Middle frontal gyrus (tissue), 1 donor: Measurements from ENCODE around the gene CEP104.

Experiments
- DNase-seq: peaks from one replicate; pipeline ENCODE4 v3.0.0-alpha.2; 2015; ENCODE audit warnings: low spot score; ENCODE audit errors: extremely low spot score

The CEP104 gene

DNA sequence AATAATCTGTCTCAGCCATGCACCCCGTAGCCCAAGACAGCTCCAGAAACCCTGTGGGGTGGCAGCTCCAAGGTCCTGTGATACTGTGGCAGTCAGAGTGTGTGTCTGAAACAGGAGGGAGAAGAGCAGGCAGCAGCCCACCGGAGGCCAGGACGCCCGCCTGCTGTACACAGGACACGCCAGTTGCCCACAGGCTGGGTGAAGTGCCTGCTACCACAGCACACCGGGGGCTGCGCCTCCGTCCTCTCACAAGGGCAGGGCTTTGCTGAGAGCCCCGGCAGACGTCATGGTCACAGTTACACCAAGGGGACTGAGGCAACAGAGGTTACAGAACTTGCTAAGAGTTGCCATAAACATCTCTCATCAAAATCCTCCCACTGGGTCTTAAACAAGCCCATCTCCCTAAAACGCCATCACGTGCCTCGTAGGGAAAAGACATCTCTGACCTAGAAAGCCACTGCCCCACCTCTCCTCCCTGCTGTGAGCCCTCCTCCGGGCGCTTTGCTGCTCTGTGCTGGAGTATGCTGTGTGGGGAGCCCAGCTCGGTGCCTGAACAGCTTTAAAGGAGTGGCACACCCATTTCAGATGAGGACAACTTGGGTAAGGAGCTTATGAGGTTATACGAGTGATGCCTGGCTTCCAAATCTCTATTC, 37.7 kb upstream of the CEP104 start:
- DNase-seq, result no peak

DNA sequence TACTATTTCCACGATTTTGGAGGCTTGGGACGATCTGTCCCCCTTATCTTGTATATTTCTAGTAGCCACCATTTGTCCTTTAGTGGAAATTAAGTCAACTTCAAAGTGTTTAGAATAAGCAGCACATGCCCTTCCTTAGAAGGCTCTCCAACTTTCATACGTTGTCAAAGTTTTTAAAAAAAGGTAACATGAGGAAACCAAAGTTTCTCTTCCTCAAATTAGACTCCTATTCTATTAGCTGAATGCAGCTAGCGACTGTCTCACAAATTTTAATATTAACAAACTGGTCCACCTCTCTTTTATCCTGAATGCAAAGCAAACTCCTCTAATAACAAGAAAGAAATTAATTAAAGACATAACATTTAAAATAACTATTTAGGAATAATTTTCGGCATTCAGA, 36.2 kb upstream of the CEP104 start:
- DNase-seq, result no peak

DNA sequence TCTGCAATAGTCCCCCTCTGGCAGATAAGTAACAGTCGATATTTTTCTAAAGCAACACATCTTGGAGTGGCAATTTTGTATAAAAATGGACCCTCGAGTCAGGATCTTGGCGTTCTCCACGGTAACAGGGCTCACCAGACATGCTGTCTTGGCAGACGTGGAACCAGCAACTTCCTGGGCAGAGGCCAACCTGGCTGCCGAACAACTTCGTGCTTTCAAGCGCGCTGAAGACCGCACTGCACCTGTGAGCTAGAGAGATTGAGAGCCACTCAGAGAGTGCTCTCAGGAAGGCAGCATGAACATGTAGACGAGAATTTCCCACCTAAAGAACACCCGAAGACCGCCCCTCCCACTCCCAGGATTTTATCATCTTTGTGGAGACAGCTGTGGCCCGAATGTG, 35.7 kb upstream of the CEP104 start:
- peak; percentile 54 for DNase-seq

DNA sequence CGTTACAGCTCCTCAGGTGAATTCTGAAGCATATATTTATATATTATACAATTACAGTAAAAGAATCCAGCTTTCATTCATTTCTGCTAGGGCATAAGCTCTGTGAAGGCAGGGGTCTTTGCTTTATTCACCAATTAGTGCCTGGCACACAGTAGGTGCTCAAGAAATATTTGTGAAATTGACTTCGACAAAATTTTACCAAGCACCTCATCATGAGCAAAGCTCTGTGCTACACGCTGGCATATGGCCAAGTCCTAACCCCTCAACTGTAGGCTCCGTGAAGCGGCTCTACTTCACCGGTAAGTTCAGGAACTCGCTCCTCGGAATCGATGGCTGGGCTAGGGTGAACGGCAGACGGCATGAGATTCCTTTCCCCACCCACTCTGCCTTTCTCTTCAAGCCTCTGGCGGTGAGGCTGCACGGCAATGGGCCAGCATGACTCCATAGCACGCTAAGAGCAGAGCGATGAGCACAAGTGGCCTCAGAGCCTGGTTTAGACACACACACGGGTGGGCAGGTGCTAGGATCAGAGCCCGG, 34.4 kb upstream of the CEP104 start:
- DNase-seq, result no peak

DNA sequence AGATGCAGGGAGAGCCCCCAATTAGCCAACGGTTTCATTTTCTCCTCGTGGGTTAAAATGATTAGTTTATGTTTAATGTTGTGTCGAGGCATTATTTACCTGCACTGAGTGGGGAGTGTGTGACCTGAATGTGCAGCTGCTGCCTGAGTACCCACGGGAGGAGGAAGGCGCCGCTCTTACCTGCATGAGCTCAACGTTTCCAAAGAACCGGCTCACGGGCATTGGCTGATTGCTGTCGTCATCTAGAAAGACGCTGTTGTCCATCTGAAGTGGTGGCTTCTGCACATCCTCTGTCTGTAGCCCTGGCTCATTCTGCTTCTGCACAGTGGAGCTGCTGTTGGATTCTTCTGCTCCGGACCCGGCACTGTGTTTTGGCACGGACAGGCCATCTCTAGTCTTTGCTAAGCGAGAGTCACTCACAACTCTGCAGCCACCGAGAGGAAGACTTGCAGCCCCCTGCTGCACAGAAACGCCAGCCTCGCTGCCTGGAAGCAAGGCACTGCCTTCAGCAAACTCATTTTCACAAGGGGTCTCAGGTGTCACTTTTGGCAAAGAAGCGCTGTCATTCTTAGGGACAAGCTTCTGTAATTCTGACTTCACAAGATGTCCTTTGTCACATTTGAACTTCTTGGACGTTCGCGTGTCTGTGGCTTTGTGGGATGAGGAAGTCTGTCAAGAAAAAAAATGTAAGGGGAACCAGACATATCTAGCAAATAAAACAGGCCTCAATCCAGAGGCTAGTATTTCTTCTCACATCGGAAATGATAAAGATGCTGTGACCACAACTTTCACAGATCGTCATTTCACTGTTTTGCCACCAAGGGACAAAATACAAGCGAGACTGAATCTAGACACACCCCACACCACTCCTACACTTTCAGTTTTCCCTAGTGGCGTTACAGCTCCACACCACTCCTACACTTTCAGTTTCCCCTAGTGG, 33.6 kb upstream of the CEP104 start:
- DNase-seq, result no peak

DNA sequence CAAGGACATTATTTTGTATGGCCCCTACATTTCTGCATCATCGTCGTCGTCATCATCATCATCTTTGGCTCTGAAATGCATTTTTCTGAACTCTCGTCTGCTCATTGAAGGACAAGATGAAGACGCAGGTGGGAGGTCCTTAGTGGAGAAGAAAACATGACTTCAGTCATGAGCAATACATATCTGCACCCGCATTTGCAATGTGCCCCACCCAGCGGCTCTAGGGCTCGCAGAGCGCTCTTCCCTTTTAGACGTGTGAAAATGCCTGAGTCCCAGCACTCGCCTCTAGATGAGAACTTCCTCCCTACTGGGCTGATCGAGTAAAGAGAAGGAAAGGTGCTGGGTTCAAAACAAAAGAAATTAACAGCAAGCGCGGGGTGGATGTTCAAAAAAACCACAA, 32.9 kb upstream of the CEP104 start:
- no peak for DNase-seq

DNA sequence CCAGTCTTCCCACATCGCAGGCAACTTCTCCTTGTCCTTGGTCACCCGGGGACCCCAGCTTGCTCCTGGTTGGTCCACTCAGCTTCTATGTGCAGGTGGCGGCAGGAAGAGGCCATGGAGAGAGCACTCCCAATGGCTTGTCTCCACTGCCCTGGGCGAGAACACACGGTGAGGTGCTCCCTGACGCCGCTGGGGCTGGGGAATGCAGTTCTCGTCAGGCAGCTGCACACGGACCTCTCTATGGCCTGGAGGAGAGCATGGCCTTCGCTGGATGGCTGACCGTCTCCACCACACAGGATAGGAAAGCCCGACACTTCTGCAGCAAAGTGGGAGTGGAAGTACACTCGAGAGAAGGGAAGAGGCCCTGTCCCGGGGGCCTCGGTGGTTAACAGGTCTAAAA, 31.3 kb upstream of the CEP104 start:
- DNase-seq, result no peak

DNA sequence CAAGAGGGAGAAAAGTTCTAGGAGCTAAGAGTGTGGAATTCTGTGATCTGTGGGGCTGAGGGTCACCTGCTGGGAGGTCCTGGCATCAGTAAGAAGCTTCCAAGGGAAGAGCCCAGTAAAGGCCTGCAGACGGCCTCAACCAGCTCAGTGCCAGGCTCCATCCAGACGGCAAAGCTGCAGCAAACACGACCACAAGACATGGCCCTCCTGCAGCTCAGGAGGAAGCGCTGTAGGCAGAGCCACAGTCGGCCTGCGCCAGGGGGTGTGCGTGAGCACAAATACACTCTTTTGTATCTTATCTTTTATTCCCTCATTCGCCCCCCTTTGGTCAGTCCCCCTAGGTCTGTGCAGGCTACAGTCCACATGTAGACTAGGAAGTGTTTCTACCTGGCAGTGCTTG, 29.7 kb upstream of the CEP104 start:
- no peak for DNase-seq

DNA sequence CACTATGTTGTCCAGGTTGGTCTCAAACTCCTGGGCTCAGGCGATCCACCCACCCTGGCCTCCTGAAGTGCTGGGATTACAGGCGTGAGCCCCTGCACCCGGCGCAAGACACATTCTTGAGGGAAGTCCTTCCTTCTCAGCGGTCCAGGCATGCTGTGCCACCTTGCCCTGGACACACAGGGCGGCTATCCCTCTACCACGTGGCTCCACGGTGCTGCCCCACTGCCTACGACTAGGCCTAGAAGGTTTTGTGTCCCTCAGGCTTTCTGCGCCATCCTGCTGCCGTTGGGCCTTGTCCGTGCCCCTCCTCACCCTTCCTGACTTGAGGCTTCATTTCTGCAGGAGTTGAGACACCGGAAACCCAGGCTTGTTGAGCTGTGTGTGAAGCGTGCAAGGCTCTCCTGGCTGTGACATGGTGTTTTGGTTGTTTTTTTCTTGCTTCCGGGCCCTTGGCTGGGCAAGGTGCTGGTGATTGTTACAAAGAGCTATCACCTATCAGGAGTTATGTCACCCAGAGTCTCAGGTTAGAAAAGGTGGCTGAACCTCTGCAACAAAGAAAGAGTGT, 29.2 kb upstream of the CEP104 start:
- DNase-seq, result no peak

DNA sequence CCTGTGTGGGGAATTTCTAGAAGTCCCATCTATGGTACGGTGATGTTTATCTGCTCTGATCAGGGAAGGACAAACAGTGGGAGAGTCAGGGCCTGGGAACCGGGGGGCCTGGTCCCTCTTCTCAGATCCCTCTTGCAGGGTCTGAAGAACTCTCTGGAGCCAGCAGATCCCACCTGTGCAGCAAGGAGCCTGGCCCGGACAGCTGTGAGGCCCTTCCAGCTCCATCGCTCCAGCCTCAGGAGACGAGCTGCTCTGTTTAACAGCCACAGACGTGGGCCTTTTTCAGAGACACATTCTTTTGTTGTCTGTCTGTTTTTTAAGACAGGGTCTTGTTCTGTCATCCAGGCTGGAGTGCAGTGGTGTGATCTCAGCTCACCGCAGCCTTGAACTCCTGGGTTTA, 28.6 kb upstream of the CEP104 start:
- no peak for DNase-seq

DNA sequence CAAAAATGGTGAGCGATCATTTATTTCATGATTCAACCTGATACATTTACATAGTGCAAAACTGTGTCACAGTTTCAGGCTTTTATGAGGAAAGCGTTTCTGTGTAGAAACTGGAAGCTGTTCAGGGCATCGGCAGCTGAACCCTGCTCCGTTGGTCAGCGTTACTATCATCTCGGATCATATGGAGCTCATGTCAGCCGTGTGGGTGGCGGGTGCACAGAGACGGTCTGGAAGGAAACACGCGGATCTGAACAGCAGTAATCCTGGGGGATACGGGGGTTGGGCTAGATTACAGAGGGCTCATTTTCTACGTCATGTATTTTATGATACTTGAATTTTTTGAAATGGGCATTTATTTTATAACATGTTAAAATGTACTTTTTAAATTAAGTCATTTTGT, 28.0 kb upstream of the CEP104 start:
- no peak for DNase-seq

DNA sequence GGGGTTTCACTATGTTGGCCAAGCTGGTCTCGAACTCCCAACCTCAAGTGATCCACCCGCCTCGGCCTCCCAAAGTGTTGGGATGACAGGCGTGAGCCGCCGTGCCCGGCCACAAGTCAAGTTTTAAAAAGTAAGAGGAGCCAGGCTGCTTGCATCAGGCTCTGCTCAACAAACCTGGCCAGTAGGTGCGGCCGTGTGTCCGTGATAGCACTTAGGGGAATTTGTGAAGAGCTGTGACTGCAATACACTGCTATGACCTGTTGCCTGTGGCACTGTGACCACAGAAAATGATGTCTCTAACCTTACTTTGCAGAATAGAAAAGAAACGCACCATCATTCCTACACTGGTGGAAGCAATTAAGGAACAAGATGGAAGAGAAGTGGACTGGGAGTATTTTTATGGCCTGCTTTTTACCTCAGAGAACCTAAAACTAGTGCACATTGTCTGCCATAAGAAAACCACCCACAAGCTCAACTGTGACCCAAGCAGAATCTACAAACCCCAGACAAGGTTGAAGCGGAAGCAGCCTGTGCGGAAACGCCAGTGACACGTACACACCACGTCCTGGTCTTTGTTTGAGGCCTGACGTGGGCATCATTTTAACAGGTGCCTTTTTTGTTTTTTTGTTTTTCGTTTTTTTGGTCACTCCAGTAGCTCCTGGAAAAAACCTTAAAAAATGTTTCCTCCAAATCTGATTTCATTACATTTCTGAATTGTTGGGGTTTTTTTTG, 26.3 kb upstream of the CEP104 start:
- DNase-seq, result no peak

DNA sequence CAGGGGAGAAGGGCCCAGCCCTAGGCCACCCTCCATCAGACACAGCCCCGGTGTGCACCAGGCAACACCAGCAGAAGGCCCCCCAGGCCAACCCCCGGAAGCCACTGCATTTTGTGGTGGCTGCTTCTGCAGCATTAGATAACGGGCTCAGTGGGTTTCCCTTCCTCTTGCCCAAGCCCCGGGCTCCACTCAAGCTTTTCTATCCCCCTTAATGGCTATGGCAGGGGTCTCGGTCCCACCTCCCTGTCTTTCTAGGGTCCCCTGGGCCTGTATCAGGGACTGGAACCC, 24.1 kb upstream of the CEP104 start:
- no peak for DNase-seq

DNA sequence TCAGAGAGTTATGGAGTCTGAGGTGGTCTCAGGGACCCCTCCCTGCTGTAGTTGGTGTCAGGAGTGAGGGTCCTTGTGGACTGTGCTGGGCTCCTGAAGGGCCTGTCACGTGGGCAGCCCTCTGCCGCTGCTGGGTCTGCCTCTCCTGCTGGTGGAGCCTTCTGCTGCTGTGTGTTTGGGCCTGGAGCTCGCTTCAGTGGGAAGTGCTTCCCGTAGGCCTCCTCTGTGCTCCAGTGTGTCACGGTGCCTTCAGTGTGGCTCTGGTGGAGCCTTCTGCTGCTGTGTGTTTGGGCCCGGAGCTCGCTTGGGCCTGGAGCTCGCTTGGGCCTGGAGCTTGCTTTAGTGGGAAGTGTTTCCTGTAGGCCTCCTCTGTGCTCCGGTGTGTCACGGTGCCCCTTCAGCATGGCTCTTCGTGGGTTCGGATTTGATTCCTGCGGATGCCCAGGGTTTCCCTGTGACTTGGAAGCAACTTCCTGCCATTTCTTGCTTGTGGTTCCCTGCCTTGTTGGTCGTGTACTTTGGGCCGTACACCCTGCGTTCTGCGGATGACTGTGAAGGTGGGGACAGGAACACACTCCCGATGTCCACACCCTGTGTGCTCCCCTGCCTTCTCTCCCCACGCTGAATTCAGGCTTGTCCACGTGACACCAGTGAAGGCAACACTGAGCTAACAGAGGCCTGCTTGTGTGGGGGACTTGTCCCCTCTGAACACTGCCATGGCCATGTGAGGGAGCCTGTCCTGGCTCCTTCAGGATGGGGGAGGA, 23.6 kb upstream of the CEP104 start:
- no peak for DNase-seq

DNA sequence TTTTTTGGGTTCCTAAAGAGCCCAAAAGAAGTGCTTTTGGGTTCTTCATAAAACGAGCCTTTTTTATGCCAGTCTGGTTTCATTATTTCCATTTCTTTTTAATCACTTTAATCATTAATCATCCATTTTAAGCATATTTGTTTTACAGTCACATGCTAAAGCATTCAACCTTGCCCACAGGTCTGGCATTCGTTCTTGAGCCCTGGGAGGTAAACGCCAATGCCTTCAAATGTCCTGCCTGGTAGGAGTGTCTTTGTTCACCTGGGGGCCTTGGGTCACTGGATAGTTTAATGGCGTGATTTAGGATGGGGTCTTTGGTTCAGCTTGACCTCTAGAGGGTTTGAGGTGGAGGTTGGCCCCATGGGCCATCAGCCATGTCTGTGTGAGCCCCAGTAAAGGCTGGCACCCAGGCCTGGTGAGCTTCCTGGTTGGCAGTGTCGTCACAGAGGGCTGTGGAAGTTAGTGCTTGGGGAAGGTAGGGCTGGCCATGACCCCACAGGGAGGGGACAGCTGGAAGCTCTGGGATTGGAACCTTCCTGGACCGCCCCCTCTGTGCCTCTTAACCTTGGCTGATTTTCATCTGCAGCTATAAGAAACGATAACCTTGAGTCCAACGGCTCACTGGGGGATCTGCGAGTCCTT, 22.9 kb upstream of the CEP104 start:
- no peak for DNase-seq

DNA sequence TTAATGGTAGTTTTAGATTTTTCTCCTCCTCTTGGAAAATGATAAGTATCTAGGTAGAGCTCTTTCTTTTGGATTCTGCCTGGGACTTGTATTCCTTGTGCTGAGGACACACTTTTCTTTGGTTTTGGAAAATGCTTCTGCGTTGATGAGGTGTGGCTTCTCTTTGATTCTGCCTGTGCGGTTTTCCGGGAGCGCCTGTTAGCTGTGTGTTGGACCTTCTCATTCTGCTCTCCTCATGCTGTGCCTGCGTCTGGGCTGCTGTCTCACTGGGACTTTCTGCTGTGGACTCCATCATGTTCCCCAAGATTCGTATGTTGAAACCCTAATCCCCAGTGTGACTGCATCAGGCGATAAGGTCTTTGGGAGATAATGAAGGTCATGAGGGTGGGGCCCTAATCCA, 22.1 kb upstream of the CEP104 start:
- no peak for DNase-seq

DNA sequence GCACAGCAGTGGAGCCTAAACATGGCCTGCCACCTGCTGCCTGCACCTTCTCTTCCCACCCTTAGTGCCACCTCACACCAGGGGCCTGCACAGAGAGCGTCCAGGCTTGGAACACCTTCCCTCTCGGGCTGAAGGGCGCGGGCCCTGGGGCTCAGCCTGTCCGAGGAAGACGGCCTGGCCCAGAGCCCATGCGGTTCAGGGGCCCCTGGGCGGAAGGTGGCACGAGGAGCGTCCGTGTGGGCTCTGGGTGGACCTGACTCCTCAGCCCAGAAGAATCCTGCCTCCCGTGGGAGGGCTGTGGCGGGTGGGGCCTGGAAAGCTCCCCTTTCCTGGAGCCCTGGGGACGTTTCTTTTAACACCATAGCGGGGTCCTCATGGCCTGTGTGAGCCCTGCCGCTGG, 19.7 kb upstream of the CEP104 start:
- DNase-seq, result no peak

DNA sequence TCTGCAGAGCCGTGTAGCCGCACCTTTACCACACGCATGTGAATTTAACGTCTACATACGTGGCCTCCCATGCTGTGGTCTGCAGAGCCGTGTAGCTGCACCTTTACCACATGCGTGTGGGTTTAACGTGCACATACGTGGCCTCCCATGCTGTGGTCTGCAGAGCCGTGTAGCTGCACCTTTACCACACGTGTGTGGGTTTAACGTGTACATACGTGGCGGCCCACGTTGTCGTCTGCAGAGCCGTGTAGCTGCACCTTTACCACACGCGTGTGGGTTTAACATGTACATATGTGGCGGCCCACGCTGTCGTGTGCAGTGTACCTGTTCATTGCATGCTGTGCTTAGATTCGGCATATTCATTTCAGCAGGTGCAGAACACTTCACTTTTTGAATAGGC, 17.7 kb upstream of the CEP104 start:
- DNase-seq, result no peak

DNA sequence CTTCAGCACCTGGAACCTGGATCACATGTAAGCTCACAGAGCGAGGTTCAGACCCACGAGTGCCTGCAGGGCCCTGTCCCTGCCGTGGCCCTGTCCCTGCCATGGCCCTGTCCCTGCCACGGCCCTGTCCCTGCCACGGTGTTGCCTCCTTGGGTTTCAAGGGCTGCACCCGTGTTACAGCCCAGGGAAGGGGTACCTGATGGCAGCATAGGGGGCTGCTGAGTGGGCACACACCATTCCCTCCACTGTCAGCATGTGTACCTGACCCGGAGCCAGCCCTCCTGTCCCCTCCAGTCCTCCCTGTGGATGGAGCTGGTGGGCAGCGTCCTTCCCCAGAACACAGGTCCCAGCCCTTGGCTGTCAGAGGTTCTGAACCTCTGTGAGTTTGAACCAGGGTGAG, 15.5 kb upstream of the CEP104 start:
- no peak for DNase-seq

DNA sequence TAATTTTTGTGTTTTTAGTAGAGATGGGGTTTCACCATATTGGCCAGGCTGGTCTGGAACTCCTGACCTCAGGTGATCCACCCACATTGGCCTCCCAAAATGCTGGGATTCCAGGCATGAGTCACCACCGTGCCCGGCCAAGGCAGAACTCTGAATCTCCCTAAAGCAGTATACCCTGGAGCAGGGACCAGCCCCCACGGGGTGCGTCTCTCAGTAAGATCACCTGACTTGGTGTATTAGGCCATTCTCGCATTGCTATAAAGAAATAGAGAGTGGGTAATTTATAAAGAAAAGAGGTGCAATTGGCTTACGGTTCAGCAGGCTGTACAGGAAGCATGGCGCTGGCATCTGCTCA, 14.4 kb upstream of the CEP104 start:
- no peak for DNase-seq
